WERI-Rb-1 (cell line): ENCODE results near the gene OR10A4.
"Not testable (repeated sequence)": the region's sequence is repeated elsewhere in the genome, so short reads cannot be mapped to it uniquely, and the experiment has no call there.

Experiments used
- DNase-seq: peaks from one replicate; pipeline ENCODE4 v3.0.0-alpha.2; 2020
- H3K27ac ChIP-seq: fragments of 250-450 bp; sonication (Bioruptor Pico); 2 replicates; pipeline ENCODE4 v1.5.1; 2020; ENCODE audit warnings: mild to moderate bottlenecking, moderate library complexity
- H3K27me3 ChIP-seq: fragments of 250-450 bp; sonication (Bioruptor Pico); 2 replicates; pipeline ENCODE4 v1.5.1; 2021; ENCODE audit warnings: mild to moderate bottlenecking, low read depth, moderate library complexity; ENCODE audit not compliant: insufficient read depth, severe bottlenecking
- H3K36me3 ChIP-seq: fragments of 250-450 bp; sonication (Bioruptor Pico); 2 replicates; pipeline ENCODE4 v1.5.1; 2020; ENCODE audit warnings: mild to moderate bottlenecking, moderate library complexity
- H3K4me3 ChIP-seq: 2 replicates; pipeline ENCODE4 v1.5.1; 2011; ENCODE audit warnings: low read depth, mild to moderate bottlenecking, control low read depth, low read length
- H3K9me3 ChIP-seq: fragments of 250-450 bp; sonication (Bioruptor Pico); 2 replicates; pipeline ENCODE4 v1.5.1; 2021; ENCODE audit warnings: mild to moderate bottlenecking, moderate library complexity; ENCODE audit not compliant: severe bottlenecking
- CTCF ChIP-seq: IDR thresholded peaks from 2 replicates; pipeline ENCODE4 v1.5.1; 2011; ENCODE audit warnings: low read depth, mild to moderate bottlenecking, control low read depth, inconsistent platforms, low read length

OR10A4 gene

DNA sequence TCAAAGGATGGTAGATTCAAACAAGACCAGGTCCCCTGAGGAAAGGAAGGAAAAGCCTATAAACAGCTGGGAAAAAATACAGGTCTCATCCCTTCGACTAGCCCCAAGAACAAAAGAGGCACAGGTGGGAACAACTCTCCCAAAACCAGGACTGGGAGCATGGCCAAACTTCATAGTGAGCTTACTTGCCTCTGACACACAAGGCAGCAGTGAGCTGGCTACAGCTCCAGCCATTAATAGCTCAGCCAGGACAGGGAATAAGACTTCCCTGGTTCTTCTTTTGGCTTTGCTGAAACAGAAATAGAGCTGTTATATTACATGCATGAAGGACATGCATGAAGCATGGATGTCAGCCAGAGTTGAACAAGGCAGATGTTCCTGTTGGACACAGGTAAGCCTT, 13.5 kb upstream of the OR10A4 start, which contains the start of gene OR10A2:
OR10A2 (plus strand) TSS at position 97 of the 400 bp plus-strand sequence. CDS start 6,698 bp downstream, outside the sequence.
- Histone ChIP-seq H3K27me3 (no peaks in the 10 kb centered on the region), H3K4me3 (no peak within 1 kb of the TSS), H3K27ac (no peak within 1 kb of the TSS), H3K36me3 (no peaks in the 10 kb centered on the region), H3K9me3 (no peaks in the 10 kb centered on the region)
- no peak for TF ChIP-seq CTCF
- DNase-seq: no peak

DNA sequence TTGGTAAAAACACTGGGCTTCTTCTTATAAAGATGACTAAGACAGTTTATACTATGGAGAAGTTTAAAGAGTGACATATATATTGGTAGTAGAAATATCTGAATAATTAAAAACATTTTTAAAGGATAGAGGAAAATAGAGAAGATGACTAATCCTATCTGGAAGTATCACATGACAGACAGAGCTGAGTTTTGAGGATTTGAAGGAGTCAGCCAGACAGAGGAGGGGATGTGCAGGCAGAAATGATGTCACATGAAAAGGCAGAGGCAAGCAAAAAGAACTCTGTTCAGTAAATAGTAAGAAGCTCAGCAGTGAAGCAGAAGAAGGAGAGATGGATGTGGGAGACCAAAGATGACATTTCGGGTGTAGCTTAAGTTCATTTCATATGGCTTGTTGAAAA, 12.0 kb upstream of the OR10A4 start:
- no peaks in the 10 kb centered on the region for H3K27me3 ChIP-seq
- H3K9me3 ChIP-seq: no peaks in the 10 kb centered on the region
- no peak overlapping the region for H3K4me3 ChIP-seq
- no peaks in the 10 kb centered on the region for H3K36me3 ChIP-seq
- TF ChIP-seq CTCF: no peak
- DNase-seq: no peak
- no peak overlapping the region for H3K27ac ChIP-seq

DNA sequence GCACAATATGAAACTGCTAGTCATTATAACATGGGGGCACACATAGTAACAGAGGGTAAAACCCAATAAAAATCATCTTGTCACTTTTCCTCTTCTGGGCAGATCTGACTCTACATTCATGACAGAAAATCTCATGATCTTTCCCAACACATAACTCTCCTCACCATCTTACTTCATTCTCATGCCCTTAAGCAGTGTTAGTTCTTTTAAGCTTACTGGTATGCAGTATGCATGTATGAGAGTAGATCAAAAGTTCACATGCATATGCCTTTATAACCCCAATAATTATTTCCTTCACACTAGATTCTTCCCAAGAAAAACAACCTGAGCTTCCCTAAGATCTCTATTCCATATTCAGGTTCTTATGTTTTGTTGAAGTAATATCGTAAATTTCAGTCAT, 5.1 kb upstream of the OR10A4 start:
- no peak for TF ChIP-seq CTCF
- Histone ChIP-seq H3K27ac (no peak overlapping the region), H3K9me3 (no peaks in the 10 kb centered on the region), H3K27me3 (no peaks in the 10 kb centered on the region), H3K36me3 (no peaks in the 10 kb centered on the region), H3K4me3 (no peak overlapping the region)
- no peak for DNase-seq

DNA sequence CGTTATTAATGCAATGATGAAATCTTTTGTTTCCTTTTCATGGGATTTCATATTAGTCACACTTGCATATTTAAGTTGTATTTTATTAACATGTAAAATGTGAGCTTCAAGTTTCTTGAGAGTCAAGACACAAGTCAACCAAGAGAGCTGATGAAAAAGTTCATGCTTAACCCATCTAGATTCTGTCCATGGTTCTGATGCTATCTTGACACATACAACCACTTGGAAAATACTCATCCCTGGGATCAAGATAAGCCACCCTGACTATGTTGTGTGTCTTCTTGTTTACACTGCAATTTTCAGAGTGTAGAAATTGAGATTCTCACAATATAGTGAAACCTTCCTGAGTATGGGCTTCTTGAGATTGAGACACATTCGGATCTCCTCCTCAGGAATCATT, 664 bp upstream of the OR10A4 start:
- Histone ChIP-seq H3K36me3 (no peaks in the 10 kb centered on the region), H3K27ac (no peak overlapping the region), H3K9me3 (no peaks in the 10 kb centered on the region), H3K27me3 (no peaks in the 10 kb centered on the region), H3K4me3 (no peak overlapping the region)
- DNase-seq: no peak
- TF ChIP-seq CTCF: no peak

GRCh38 chr11:6876914-6877313, 489 bp downstream of the OR10A4 start:
- Histone ChIP-seq H3K36me3 (no peaks in the 10 kb centered on the region), H3K27me3 (no peaks in the 10 kb centered on the region), H3K27ac (no peak overlapping the region), H3K4me3 (no peak overlapping the region), H3K9me3 (no peaks in the 10 kb centered on the region)
- TF ChIP-seq CTCF: no peak
- DNase-seq: no peak

DNA sequence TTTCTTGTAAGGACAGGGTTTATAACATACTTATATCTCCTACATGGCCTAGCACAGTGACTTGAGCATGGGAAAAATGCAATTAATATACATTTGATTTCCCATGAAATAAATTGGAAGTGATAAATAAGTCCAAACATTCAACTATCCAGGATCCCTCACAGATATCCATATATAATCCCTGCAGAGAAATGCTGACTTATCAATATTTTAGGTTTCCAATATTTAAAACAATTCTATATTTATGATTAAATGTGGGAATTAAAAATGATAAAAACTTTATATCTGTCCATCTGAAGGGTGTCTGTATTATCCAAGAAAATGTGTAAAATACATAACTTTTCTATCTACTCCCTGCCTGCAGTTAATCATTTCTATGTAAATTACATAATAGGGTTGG, 6.3 kb downstream of the OR10A4 start:
- no peak for DNase-seq
- H3K27ac ChIP-seq: no peak overlapping the region
- TF ChIP-seq CTCF: no peak
- no peaks in the 10 kb centered on the region for H3K27me3 ChIP-seq
- H3K36me3 ChIP-seq: no peaks in the 10 kb centered on the region
- no peak overlapping the region for H3K4me3 ChIP-seq
- no peaks in the 10 kb centered on the region for H3K9me3 ChIP-seq

DNA sequence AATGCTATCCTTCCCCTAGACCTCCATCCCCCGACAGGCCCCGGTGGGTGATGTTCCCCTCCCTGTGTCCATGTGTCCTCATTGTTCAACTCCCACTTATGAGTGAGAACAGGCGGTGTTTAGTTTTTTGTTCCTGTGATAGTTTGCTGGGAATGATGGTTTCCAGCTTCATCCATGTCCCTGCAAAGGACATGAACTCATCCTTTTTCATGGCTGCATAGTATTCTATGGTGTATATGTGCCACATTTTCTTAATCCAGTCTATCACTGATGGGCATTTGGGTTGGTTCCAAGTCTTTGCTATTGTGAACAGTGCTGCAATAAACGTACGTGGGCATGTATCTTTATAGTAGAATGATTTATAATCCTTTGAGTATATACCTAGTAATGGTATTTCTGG, 11.3 kb downstream of the OR10A4 start:
- H3K27me3 ChIP-seq, H3K27ac ChIP-seq, H3K4me3 ChIP-seq, H3K36me3 ChIP-seq, H3K9me3 ChIP-seq, DNase-seq: not testable (repeated sequence)
